GM12878 (cell line): ENCODE data around the gene HTATIP2. TPM values are rescaled to one million over a fixed set of nuclear protein-coding genes. Genes with fewer than 3 reads are reported as not detected.

Source experiments
- ATAC-seq: fragments of 200-7000 bp; cut with Tn5 transposase; 3 replicates; pipeline ENCODE4 v1.9.1; 2020; ENCODE audit warnings: mild to moderate bottlenecking, moderate library complexity
- BruUV-seq: library from RNA; stranded (reverse); fragments of 400-500 nt; replicated peaks from 2 replicates; lab custom pipeline; 2021; lab: Mats Ljungman, UMichigan
- CTCF ChIA-PET: fragments of 300-600 bp; sonication (Branson Sonifier 250); formaldehyde crosslinking; extraction: SDS; loops from one replicate; lab custom pipeline; 2021; ENCODE audit warnings: inconsistent platforms; lab: Yijun Ruan, JAX
- POLR2A ChIA-PET: fragments of 350-600 bp; formaldehyde crosslinking; extraction: SDS; loops from one replicate; lab custom pipeline; 2021; ENCODE audit warnings: inconsistent platforms; lab: Charles Lee
- RAD21 ChIA-PET: fragments of 300-600 bp; sonication (Branson Sonifier 250); formaldehyde crosslinking; loops from one replicate; lab custom pipeline; 2023; ENCODE audit warnings: antibody characterized with exemption; ENCODE audit not compliant: unreplicated experiment; lab: Charles Lee
- SMC1A ChIA-PET: fragments of 300-600 bp; sonication (Branson Sonifier 250); formaldehyde crosslinking; loops from one replicate; lab custom pipeline; 2023; ENCODE audit not compliant: unreplicated experiment, uncharacterized antibody; lab: Charles Lee
- DNase-seq: peaks from one replicate; pipeline ENCODE4 v3.0.0-alpha.2; 2011; ENCODE audit warnings: low read depth, low spot score
- FAIRE-seq: peaks from 3 replicates; lab custom pipeline; 2011; peaks lifted over from hg19 to GRCh38; lab: Jason Lieb, UNC
- H2AFZ ChIP-seq: 2 replicates; pipeline ENCODE4 v1.6.0; 2011; ENCODE audit warnings: low read depth, low read length, control low read depth; ENCODE audit not compliant: control insufficient read depth
- H3K27ac ChIP-seq: 2 replicates; pipeline ENCODE4 v1.5.1; 2011; ENCODE audit warnings: control low read depth; ENCODE audit not compliant: control insufficient read depth, insufficient read depth
- H3K27me3 ChIP-seq, 2 experiments: replicated peaks in 1 of 2; 2 replicates each; pipeline versions ENCODE4 v1.6.0 to v1.6.1; 2011; ENCODE audit warnings: low read length in 1 of 2; ENCODE audit not compliant: control insufficient read depth in 2 of 2, insufficient read depth in 2 of 2
- H3K36me3 ChIP-seq, 2 experiments: 2 replicates each; pipeline ENCODE4 v1.5.1; 2011; ENCODE audit warnings: low read length in 1 of 2; ENCODE audit not compliant: control insufficient read depth in 2 of 2, insufficient read depth in 2 of 2
- H3K4me1 ChIP-seq: 2 replicates; pipeline ENCODE4 v1.6.1; 2011; ENCODE audit warnings: mild to moderate bottlenecking, low read length, moderate library complexity, mixed read lengths; ENCODE audit not compliant: control insufficient read depth, insufficient read depth
- H3K4me2 ChIP-seq: 2 replicates; pipeline ENCODE4 v1.6.0; 2011; ENCODE audit warnings: control low read depth; ENCODE audit not compliant: control insufficient read depth, insufficient read depth
- H3K4me3 ChIP-seq: fragments of 200-600 bp; sonication (generic); 2 replicates; pipeline ENCODE4 v1.5.1; 2016
- H3K79me2 ChIP-seq: 2 replicates; pipeline ENCODE4 v1.6.0; 2011; ENCODE audit warnings: low read length; ENCODE audit not compliant: control insufficient read depth, insufficient read depth
- H3K9ac ChIP-seq: 2 replicates; pipeline ENCODE4 v1.8.0; 2011; ENCODE audit warnings: low read length, control low read depth, mixed read lengths; ENCODE audit not compliant: control insufficient read depth, insufficient read depth
- H3K9me3 ChIP-seq: replicated peaks from 3 replicates; pipeline ENCODE4 v1.5.1; 2011; ENCODE audit warnings: mild to moderate bottlenecking, low read length; ENCODE audit not compliant: control insufficient read depth, insufficient read depth
- H4K20me1 ChIP-seq: 2 replicates; pipeline ENCODE4 v1.6.0; 2011; ENCODE audit not compliant: control insufficient read depth, insufficient read depth
- BCL11A ChIP-seq: IDR thresholded peaks from 2 replicates; pipeline ENCODE4 v1.6.1; 2011; ENCODE audit warnings: low read depth, low read length
- ETV6 ChIP-seq, 2 experiments: fragments of 450-650 bp in 1 of 2; IDR thresholded peaks in 1 of 2; conservative IDR thresholded peaks in 1 of 2; 2 replicates each; pipeline ENCODE4 v1.6.1; 2014; ENCODE audit warnings: antibody characterized with exemption in 1 of 2, borderline replicate concordance in 1 of 2, low read depth in 1 of 2, mild to moderate bottlenecking in 1 of 2, moderate library complexity in 1 of 2
- HCFC1 ChIP-seq: fragments of 150-350 bp; IDR thresholded peaks from 2 replicates; pipeline ENCODE4 v1.6.1; 2014; ENCODE audit warnings: low read length
- JUNB ChIP-seq: IDR thresholded peaks from 2 replicates; pipeline ENCODE4 v1.6.1; 2016; ENCODE audit warnings: antibody characterized with exemption, mild to moderate bottlenecking
- POU2F2 ChIP-seq: IDR thresholded peaks from 3 replicates; pipeline ENCODE4 v1.6.1; 2011; ENCODE audit warnings: low read depth, mild to moderate bottlenecking, low read length, borderline replicate concordance
- RAD21 ChIP-seq: IDR thresholded peaks from 2 replicates; pipeline ENCODE4 v1.6.1; 2011; ENCODE audit warnings: mild to moderate bottlenecking, low read depth, low read length, moderate library complexity; ENCODE audit not compliant: insufficient read depth
- STAT3 ChIP-seq: IDR thresholded peaks from 2 replicates; pipeline ENCODE4 v1.6.1; 2011; ENCODE audit warnings: low read depth, low read length, improper control_type of control experiment
- in situ Hi-C: fragments of 300-500 bp; cut with MboI; formaldehyde crosslinking; loops from 9 replicates; pipeline ENCODE4 v1.14.3; 2018; ENCODE audit warnings: mixed read lengths
- intact Hi-C: fragments of 100-400 bp; cut with micrococcal nuclease; formaldehyde crosslinking; loops from one replicate; pipeline ENCODE4 v1.14.2; 2022; ENCODE audit not compliant: unreplicated experiment
- polyA plus RNA-seq, 11 experiments: library from polyadenylated mRNA; depleted of rRNA in 4 of 11; unstranded in 6 of 11; stranded (reverse) in 5 of 11; fragments of >200 nt; fragmentation: Nextera tagmentation in 4 of 11; fragmentation: Illumina TruSeq in 1 of 11; extraction: Ambion mirVana in 4 of 11; extraction: Trizol in 1 of 11; gene quantifications; 1 replicate in 1 of 11; 2 replicates in 10 of 11; pipeline versions ENCODE4 v1.2.1 to v1.2.3, GENCODE V29; 2011 to 2016; ENCODE audit warnings: inconsistent platforms in 2 of 11, missing spikeins in 2 of 11, low read depth in 1 of 11
- total RNA-seq, 4 experiments: library from RNA; depleted of rRNA in 3 of 4; stranded (reverse); fragments of >200 nt in 3 of 4; fragmentation: Illumina TruSeq in 1 of 4; extraction: Trizol in 1 of 4; gene quantifications; 2 replicates each; pipeline versions ENCODE4 v1.2.1 to v1.2.3, GENCODE V29; 2013 to 2021
- TF ChIP-seq, protein P1 (sequence below): fragments of 450-650 bp; IDR thresholded peaks from 2 replicates; pipeline ENCODE4 v1.6.1; 2017; ENCODE audit warnings: mild to moderate bottlenecking
- TF ChIP-seq, protein P2 (sequence below): IDR thresholded peaks from 2 replicates; pipeline ENCODE4 v1.6.1; 2012; ENCODE audit warnings: low read depth, low read length, improper control_type of control experiment

HTATIP2 gene
- total and polyA plus RNA-seq, 10 of the 15 experiments (the other 5 are each of a cell fraction or from before 2014, with no cell fraction given) = 25.4 to 58.5 (median 42.2) TPM

DNA sequence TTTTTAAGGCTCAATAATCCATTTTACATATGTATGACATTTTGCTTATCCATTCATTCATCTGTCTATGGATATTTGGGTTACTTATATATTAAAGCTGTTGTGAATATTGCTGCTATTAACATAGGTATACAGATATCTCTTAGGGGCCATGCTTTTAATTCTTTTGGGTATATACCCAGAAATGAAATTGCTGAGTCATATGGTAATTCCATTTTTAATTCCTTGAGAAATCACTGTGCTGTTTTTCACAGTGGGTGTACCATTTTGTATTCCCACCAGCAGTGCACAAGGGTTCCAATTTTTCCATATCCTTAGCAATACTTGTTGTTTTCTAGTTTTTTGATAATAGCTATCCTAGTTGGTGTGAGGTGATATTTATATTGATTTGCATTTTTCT, 43.0 kb downstream of the HTATIP2 start:
- Histone ChIP-seq H3K4me2 (no peak overlapping the region), H3K27me3 (no peaks in the 10 kb centered on the region), H3K9ac (no peak overlapping the region), H3K4me1 (no peaks in the 10 kb centered on the region), H3K79me2 (no peaks in the 10 kb centered on the region), H2AFZ (no peak overlapping the region), H3K36me3 (peaks cover 0 to 15% of the 10 kb centered on the region in 2 experiments; a peak in 3 of 4 replicates), H3K27ac (no peak overlapping the region), H3K9me3 (no peaks in the 10 kb centered on the region), H3K4me3 (no peak overlapping the region), H4K20me1 (no peaks in the 10 kb centered on the region)
- in situ Hi-C loops = no loop called here
- POLR2A ChIA-PET = no interaction called here
- FAIRE-seq (no peak), DNase-seq (no peak), ATAC-seq (no peak)
- intact Hi-C loops = no loop called here
- SMC1A ChIA-PET = no interaction called here
- CTCF ChIA-PET = interaction anchor here (2.4 kb wide), 1 partner anchor 10 kb away, joined by 12 read pairs; no protein-coding TSS in a partner anchor
- RAD21 ChIA-PET = no interaction called here
- TF ChIP-seq, protein P1, sequence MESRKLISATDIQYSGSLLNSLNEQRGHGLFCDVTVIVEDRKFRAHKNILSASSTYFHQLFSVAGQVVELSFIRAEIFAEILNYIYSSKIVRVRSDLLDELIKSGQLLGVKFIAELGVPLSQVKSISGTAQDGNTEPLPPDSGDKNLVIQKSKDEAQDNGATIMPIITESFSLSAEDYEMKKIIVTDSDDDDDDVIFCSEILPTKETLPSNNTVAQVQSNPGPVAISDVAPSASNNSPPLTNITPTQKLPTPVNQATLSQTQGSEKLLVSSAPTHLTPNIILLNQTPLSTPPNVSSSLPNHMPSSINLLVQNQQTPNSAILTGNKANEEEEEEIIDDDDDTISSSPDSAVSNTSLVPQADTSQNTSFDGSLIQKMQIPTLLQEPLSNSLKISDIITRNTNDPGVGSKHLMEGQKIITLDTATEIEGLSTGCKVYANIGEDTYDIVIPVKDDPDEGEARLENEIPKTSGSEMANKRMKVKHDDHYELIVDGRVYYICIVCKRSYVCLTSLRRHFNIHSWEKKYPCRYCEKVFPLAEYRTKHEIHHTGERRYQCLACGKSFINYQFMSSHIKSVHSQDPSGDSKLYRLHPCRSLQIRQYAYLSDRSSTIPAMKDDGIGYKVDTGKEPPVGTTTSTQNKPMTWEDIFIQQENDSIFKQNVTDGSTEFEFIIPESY = no peak
- TF ChIP-seq STAT3 (no peak), RAD21 (no peak), HCFC1 (no peak), JUNB (no peak), BCL11A (no peak), POU2F2 (no peak), ETV6 (conservative IDR thresholded peaks at IDR 0.05 in 1 of 2, IDR thresholded peaks at IDR 0.05 in 1 of 2; ENCODE audit: borderline replicate concordance in 1 of 2, low read depth in 1 of 2) (no peak)
- TF ChIP-seq, protein P2, sequence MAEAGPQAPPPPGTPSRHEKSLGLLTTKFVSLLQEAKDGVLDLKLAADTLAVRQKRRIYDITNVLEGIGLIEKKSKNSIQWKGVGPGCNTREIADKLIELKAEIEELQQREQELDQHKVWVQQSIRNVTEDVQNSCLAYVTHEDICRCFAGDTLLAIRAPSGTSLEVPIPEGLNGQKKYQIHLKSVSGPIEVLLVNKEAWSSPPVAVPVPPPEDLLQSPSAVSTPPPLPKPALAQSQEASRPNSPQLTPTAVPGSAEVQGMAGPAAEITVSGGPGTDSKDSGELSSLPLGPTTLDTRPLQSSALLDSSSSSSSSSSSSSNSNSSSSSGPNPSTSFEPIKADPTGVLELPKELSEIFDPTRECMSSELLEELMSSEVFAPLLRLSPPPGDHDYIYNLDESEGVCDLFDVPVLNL = no peak
- BruUV-seq = no TSS peak
